Measurements from ENCODE around the gene GPR156.
"Not testable (repeated sequence)": the region's sequence is repeated elsewhere in the genome, so short reads cannot be mapped to it uniquely, and the experiment has no call there.

Gene GPR156

GRCh38 chr3:120284747-120285507, at the start of gene GPR156:
TSS of gene GPR156 (minus strand) at chr3:120285222. CDS start at chr3:120244098, 41,124 bp downstream.
- DNase-seq (ENCODE audit: low read depth in 2 of 2) = no peak

DNA sequence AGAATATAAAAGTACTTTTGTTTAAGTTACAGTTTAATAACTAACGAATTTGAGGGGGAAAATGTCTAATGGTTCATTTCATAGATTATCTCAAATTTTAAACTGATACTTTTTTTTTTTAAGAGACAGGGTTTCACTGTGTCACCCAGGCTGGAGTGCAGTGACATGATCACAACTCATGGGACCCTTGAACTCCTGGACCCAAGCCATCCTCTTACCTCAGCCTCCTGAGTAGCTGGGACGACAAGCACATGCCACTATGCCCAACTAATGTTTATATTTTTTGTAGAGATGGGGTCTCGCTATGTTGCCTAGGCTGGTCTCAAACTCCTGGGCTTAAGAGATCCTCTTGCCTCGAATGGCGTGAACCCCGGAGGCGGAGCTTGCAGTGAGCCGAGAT, 47.6 kb upstream of the GPR156 start:
- DNase-seq (ENCODE audit: low read depth in 2 of 2) = no peak

- no peak for DNase-seq (ENCODE audit: low read depth in 2 of 2)
These were observed 46.1 kb upstream of the GPR156 start for GRCh38 chr3:120331076-120331475.

- DNase-seq (ENCODE audit: low read depth in 2 of 2) = no peak
These were observed 41.8 kb upstream of the GPR156 start for GRCh38 chr3:120326784-120327183.

GRCh38 chr3:120324190-120324589, 39.2 kb upstream of the GPR156 start:
- DNase-seq (ENCODE audit: low read depth in 2 of 2) = no peak

- DNase-seq (ENCODE audit: low read depth in 2 of 2) = not testable (repeated sequence)
These were observed 38.7 kb upstream of the GPR156 start for GRCh38 chr3:120323761-120324160.

DNA sequence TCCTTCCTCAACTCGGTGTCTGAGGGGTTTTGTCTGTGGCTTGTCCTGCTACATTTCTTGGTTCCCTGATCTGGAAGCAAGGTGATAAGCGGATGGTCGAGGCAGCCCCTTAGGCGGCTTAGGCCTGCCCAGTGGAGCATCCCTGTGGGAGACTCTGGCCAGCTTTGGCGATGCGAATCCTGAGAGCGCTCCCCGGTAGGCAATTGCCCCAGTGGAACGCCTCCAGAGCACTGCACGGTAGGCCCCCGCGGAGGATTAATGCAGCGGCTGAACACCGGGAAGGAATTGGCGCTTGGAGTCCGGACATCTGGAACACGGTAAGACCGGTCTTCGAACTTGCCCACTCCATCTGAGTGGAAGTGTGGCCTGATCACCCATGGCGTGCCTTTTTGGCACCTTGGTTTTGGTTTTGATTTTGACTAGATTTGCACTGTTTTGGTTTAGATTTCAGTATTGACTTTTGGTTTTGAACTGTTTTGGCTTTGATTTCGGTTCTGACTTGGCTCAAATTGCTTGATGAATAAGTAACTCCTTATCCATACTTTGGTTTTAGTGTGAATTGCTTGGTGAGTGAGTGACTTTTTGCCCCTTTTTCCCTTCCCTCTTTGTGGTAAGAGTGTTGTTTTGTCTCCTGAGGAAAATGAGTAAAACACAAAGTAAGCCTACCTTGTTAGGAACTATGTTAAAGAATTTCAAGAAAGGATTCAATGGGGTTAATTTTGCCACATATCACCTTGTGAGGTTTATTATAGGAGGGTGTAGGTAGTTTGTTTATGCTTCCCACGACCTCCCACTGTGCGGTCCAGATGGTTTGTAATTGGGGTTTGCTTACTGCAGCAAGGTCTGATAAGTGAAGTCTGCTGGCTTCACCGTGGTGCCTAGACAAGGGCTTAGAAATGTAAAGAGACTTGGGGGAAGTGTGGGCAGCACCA, 27.1 kb upstream of the GPR156 start:
- no peak for DNase-seq (ENCODE audit: low read depth in 2 of 2)

DNA sequence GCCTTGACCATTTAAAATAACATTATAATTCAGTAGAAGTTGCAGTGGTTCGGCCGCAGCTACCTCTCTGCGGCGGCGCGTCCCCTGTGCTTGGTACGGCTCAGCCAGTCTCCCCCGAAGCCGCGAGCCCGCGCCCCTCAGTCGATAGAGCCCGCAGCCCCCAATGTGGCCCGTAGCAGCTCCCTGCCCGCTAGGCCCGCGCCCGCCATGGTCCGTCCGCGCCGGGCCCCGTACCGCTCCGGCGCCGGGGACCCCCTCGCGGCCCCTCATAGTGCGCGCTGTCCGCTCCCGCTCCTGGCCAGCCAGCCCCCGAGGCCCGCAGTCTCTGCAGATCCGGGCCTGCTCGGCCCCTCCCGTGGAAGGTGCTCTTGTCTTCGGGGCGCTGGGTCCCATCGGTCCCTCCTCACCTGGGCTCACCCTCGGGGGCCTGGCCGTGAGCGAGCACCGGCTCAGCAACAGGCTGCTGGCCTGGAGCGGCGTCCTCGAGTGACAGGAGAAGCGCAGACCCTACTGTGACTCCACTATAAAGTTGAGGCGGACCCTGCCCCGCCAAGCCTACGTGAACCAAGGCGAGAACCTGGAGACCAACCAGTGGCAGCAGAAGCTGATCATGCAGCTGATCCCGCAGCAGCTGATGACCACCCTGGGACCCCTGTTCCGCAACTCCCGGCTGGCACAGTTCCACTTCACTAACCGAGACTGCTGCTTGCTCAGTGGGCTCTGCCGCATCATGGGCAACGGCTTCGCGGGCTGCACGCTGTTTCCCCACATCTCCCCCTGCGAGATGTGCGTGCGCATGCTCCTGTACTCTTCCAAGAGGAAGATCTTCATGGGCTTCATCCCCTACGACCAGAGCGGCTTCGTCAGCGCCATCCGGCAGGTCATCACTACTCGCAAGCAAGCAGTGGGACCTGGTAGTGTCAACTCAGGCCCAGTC, 21.8 kb upstream of the GPR156 start:
- DNase-seq (ENCODE audit: low read depth in 2 of 2) = no peak

DNA sequence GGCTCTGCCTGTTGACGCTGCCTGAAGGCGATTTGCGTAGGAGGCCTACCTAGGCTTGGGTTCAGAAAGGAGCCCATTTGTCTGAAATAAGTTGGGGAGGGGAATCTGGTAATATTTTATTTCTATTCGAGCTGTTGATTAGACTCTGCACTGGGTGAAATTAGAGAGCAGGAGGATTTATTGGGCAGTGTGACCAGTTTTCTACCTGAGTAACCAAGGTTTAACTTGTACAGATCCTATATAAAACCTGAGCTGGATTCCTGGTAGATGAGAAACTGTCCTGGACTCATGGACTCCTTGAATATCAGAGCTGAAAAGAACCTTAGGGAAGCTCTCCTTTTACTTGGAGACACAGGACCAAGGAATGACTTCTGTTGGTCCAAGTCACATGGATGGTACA, 19.6 kb upstream of the GPR156 start:
- DNase-seq (ENCODE audit: low read depth in 2 of 2) = no peak

DNA sequence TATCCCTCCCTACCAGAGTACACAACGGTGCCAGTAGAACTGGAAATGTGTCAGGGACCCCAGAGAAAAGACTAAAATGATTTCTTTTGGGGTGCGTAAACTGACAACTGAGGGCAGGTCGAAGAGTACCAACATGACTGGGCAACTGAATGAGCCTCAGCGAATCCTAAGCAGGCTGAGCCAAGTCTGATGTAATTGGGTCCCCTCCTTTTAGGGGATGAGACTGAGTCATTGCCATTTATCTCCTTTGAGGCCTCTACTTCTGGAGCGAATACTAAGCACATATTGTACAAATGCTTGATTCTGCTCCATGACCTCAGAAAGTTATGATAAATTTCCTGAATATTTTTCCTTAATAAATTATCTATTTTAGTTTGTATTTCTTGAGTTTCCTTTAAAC, 17.3 kb upstream of the GPR156 start:
- DNase-seq (ENCODE audit: low read depth in 2 of 2) = no peak

- no peak for DNase-seq (ENCODE audit: low read depth in 2 of 2)
These were observed 15.9 kb upstream of the GPR156 start for GRCh38 chr3:120300971-120301370.

GRCh38 chr3:120299403-120299802, 14.4 kb upstream of the GPR156 start:
- DNase-seq (ENCODE audit: low read depth in 2 of 2) = no peak

- DNase-seq (ENCODE audit: low read depth in 2 of 2) = no peak
These were observed 14.0 kb upstream of the GPR156 start for GRCh38 chr3:120298996-120299395.

GRCh38 chr3:120291552-120291951, 6.5 kb upstream of the GPR156 start:
- not testable (repeated sequence) for DNase-seq (ENCODE audit: low read depth in 2 of 2)

- no peak for DNase-seq (ENCODE audit: low read depth in 2 of 2)
These were observed 4.6 kb upstream of the GPR156 start for GRCh38 chr3:120289636-120290035.

DNA sequence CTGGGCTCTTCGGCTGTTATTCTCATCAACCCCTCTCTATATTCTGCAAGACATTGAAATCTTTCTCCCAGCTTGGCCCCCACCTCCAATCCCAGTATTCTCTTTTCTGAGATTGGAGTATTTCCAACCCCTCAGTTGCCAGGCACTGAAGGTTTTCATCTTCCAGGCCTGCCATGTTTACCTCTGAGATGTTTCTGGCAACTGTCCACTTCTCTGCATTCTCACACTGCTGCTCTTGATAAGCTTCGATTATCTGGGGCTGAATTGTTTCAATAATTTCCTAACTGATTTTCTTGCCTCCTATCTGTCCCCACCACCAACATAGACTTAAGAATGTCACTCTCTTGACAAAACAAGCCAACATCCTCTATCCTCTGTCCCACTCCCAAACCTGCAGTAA, 1.4 kb upstream of the GPR156 start:
- no peak for DNase-seq (ENCODE audit: low read depth in 2 of 2)

DNA sequence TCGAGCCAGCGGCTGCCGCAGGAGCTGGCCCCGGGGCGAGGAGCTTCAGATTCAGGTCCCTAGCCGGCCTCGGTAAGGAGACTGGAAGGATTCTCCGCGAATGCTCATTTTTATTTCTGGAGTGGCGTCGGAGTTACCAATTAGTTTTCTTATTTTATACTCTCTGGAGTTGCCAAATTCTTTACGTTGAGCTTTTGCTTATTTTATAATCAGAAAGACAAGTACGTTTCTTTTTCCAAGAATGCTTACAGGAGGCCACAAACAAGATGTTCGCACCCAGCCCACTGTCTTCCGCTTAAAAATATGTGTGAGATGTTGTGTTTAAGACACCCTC, 453 bp upstream of the GPR156 start:
- no peak for DNase-seq (ENCODE audit: low read depth in 2 of 2)

DNA sequence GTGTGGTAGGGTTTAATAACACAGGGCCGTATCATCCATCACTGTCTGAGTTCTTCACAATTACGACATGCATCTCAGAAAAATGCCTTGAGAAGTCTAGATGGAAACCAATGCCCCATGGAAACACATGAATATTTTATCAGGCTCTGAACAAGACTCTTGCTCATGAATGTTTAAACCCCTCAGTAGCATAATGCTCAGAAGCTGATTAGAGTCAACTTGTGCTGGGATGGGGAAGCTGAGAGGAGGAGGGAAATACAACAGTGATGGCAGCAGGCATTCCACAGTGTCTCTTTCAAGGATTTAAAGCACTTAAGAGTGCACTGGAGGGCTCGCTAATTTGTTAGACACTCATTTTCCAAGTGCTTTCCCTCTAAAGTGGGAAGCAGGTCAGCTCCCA, 3.8 kb downstream of the GPR156 start:
- DNase-seq (ENCODE audit: low read depth in 2 of 2) = no peak

- DNase-seq (ENCODE audit: low read depth in 2 of 2) = no peak
These were observed 4.5 kb downstream of the GPR156 start for GRCh38 chr3:120280566-120280965.

GRCh38 chr3:120280026-120280425, 5.0 kb downstream of the GPR156 start:
- no peak for DNase-seq (ENCODE audit: low read depth in 2 of 2)

DNA sequence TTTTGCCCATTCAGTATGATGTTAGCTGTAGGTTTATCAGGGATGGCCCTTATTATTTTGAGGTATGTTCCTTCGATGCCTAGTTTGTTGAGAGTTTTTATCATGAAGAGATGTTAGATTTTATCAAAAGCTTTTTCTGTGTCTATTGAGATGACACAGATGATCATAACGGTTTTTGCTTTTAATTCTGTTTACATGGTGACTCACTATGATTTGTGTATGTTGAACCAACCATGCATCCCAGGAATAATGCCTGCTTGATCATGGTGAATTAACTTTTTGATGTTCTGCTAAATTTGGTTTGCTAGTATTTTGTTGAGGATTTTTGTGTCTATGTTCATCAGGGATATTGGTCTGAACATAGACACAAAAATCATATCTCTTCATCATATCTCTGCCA, 8.3 kb downstream of the GPR156 start:
- DNase-seq (ENCODE audit: low read depth in 2 of 2) = no peak

DNA sequence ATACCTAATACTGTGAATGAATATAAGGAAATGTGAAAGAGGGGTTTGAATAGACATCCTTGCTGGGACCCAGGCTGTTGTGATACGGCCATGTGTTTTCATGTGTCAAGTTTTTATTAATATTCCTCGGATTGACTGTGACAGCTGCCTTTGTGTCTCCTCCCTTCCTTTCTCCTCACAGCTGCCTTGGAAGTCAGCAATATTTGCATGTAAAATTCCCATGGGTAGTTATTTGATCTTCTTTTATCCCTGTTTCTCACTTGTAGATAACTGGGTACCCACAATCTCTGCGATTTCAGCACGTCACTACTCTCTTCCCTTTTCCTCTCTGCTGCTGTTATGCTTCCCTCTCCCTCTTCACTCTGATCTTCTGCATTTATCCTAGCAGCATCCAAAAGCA, 9.4 kb downstream of the GPR156 start:
- DNase-seq (ENCODE audit: low read depth in 2 of 2) = no peak
